Measurements from ENCODE around the gene TEX38.
A peak's percentile ranks its signal among the peaks of the same experiment; 100 is the strongest.

The TEX38 gene

GRCh38 chr1:46686255-46686654 lies 14.6 kb downstream of the TEX38 start:
- TF ChIP-seq NFIC (IDR thresholded peaks at IDR 0.05) (no peak), EGR1 (IDR thresholded peaks at IDR 0.05) (no peak), TCF12 (IDR thresholded peaks at IDR 0.05; ENCODE audit: low read depth) (no peak), REST (IDR thresholded peaks at IDR 0.05; ENCODE audit: low read depth) (no peak), MAX (IDR thresholded peaks at IDR 0.05) (no peak), RAD21 (IDR thresholded peaks at IDR 0.05; ENCODE audit: low read depth) (no peak), FOXM1 (IDR thresholded peaks at IDR 0.05; ENCODE audit: borderline replicate concordance, low read depth) (no peak), TEAD4 (IDR thresholded peaks at IDR 0.05) (no peak), TAF1 (IDR thresholded peaks at IDR 0.05; ENCODE audit: low read depth) (no peak), CREB1 (IDR thresholded peaks at IDR 0.05; ENCODE audit: low read depth) (no peak), ZBTB7A (IDR thresholded peaks at IDR 0.05; ENCODE audit: low read depth) (no peak), CEBPB (IDR thresholded peaks at IDR 0.05) (no peak), EP300 (IDR thresholded peaks at IDR 0.05; ENCODE audit: borderline replicate concordance) (no peak), USF1 (IDR thresholded peaks at IDR 0.05) (no peak)

- TF ChIP-seq MAX (IDR thresholded peaks at IDR 0.05) (no peak), NFIC (IDR thresholded peaks at IDR 0.05) (peak; percentile 51; the same call in 1 of the 2 replicates)
Observed at GRCh38 chr1:46687093-46687659, 15.5 kb downstream of the TEX38 start.

- TF ChIP-seq MAX (IDR thresholded peaks at IDR 0.05): no peak
- no peak for TF ChIP-seq TAF1 (IDR thresholded peaks at IDR 0.05; ENCODE audit: low read depth)
- TF ChIP-seq USF1 (IDR thresholded peaks at IDR 0.05): no peak
- TF ChIP-seq RAD21 (IDR thresholded peaks at IDR 0.05; ENCODE audit: low read depth): no peak
- no peak for TF ChIP-seq TCF12 (IDR thresholded peaks at IDR 0.05; ENCODE audit: low read depth)
- no peak for TF ChIP-seq REST (IDR thresholded peaks at IDR 0.05; ENCODE audit: low read depth)
- no peak for TF ChIP-seq FOXM1 (IDR thresholded peaks at IDR 0.05; ENCODE audit: borderline replicate concordance, low read depth)
- no peak for TF ChIP-seq NFIC (IDR thresholded peaks at IDR 0.05)
Observed at GRCh38 chr1:46687921-46688509, 16.4 kb downstream of the TEX38 start.

GRCh38 chr1:46689356-46689755 lies 17.7 kb downstream of the TEX38 start:
- no peak for TF ChIP-seq RAD21 (IDR thresholded peaks at IDR 0.05; ENCODE audit: low read depth)
- no peak for TF ChIP-seq TAF1 (IDR thresholded peaks at IDR 0.05; ENCODE audit: low read depth)
- TF ChIP-seq EP300 (IDR thresholded peaks at IDR 0.05; ENCODE audit: borderline replicate concordance): no peak

GRCh38 chr1:46689897-46690296 lies 18.2 kb downstream of the TEX38 start:
- TF ChIP-seq REST (IDR thresholded peaks at IDR 0.05; ENCODE audit: low read depth) (no peak), EP300 (IDR thresholded peaks at IDR 0.05; ENCODE audit: borderline replicate concordance) (no peak), YY1 (IDR thresholded peaks at IDR 0.05; ENCODE audit: low read depth) (no peak), TCF12 (IDR thresholded peaks at IDR 0.05; ENCODE audit: low read depth) (no peak), USF1 (IDR thresholded peaks at IDR 0.05) (no peak), EGR1 (IDR thresholded peaks at IDR 0.05) (no peak), FOXM1 (IDR thresholded peaks at IDR 0.05; ENCODE audit: borderline replicate concordance, low read depth) (no peak), TEAD4 (IDR thresholded peaks at IDR 0.05) (no peak), TAF1 (IDR thresholded peaks at IDR 0.05; ENCODE audit: low read depth) (no peak), RAD21 (IDR thresholded peaks at IDR 0.05; ENCODE audit: low read depth) (no peak), CREB1 (IDR thresholded peaks at IDR 0.05; ENCODE audit: low read depth) (no peak), MAX (IDR thresholded peaks at IDR 0.05) (no peak), NFIC (IDR thresholded peaks at IDR 0.05) (no peak), ZBTB7A (IDR thresholded peaks at IDR 0.05; ENCODE audit: low read depth) (no peak), CEBPB (IDR thresholded peaks at IDR 0.05) (no peak)

Measured in Ishikawa (cell line).